ENCODE results near the gene ZNF80. TPM values are rescaled to one million over a fixed set of nuclear protein-coding genes. Genes with fewer than 3 reads are reported as not detected.
A peak's percentile ranks its signal among the peaks of the same experiment; 100 is the strongest.

Gene ZNF80
- total RNA-seq, 6 experiments from 2014 or later: not detected

GRCh38 chr3:114234745-114235144 is 2.6 kb downstream of the ZNF80 start:
- Histone ChIP-seq H3K4me3 (no peak overlapping the region), H3K4me1 (no peaks in the 10 kb centered on the region), H3K27me3 (no peaks in the 10 kb centered on the region), H3K9me3 (no peaks in the 10 kb centered on the region), H3K27ac (no peak overlapping the region), H3K36me3 (no peaks in the 10 kb centered on the region)
- ATAC-seq (no peak), DNase-seq (no peak)
- intact Hi-C loops (cut with DNase I): no loop called here
- WGBS (ENCODE audit: insufficient coverage, low coverage, low lambda C conversion rate, missing lambda C conversion rate): 60% methylated on average over 3 of the region's 3 CpGs
- TF ChIP-seq CTCF (IDR thresholded peaks at IDR 0.05) (no peak), POLR2A (IDR thresholded peaks at IDR 0.05) (no peak)

DNA sequence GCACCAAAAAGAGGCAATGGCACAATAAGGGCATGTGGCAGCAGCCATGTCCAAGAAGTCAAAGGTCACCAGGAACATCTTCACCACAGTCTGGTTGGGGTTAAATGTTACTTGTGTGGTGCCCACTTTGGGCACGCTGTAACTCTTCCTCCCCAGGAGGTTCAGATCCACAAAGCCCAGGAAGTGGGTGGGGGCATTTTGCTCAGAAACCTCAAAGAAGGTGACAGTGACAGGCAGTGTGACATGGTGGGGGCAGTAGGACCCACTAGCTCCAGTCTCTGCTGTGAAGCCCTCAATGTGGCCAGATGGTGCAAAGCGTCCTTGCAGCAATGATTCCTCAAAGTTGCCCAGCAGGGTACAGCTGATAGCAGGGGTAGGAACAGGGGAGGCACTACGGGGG is 5.8 kb downstream of the ZNF80 start:
- intact Hi-C loops (cut with DNase I): no loop called here
- Histone ChIP-seq H3K4me1 (no peaks in the 10 kb centered on the region), H3K36me3 (no peaks in the 10 kb centered on the region), H3K27me3 (no peaks in the 10 kb centered on the region), H3K9me3 (no peaks in the 10 kb centered on the region), H3K4me3 (no peak overlapping the region), H3K27ac (no peak overlapping the region)
- ATAC-seq: peak in 2 of 4 donors; percentile 19 to 40
- DNase-seq: no peak
- TF ChIP-seq POLR2A (IDR thresholded peaks at IDR 0.05) (no peak), CTCF (IDR thresholded peaks at IDR 0.05) (no peak)
- WGBS (ENCODE audit: insufficient coverage, low coverage, low lambda C conversion rate, missing lambda C conversion rate): 71% methylated on average over 1 of the region's 3 CpGs

DNA sequence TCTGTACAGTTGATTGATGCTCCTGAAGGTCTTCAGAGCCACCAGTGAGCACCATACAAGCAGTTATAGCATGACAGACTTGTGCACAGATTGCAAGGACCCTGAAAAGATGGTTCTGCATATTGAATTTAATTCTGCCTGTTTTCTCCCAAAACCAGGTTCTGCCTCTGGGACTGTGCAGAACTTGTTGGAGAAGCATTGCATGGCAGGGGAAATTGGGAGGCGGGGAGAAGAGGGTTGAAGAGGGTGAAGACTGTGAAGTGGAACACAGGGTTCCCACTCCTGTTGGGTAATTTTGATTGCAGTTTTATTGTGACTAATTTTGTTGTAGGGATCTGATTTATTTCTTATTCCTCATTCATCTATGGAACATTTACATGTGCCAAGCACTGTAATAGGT is 10.3 kb downstream of the ZNF80 start:
- no peak for ATAC-seq
- 56% methylated on average over 1 of the region's 1 CpG for WGBS (ENCODE audit: insufficient coverage, low coverage, low lambda C conversion rate, missing lambda C conversion rate)
- Histone ChIP-seq H3K36me3 (no peaks in the 10 kb centered on the region), H3K27me3 (no peaks in the 10 kb centered on the region), H3K9me3 (no peaks in the 10 kb centered on the region), H3K4me3 (no peak overlapping the region), H3K27ac (no peak overlapping the region), H3K4me1 (no peaks in the 10 kb centered on the region)
- no peak for DNase-seq
- intact Hi-C loops (cut with DNase I): no loop called here
- TF ChIP-seq POLR2A (IDR thresholded peaks at IDR 0.05): no peak
- TF ChIP-seq CTCF (IDR thresholded peaks at IDR 0.05): no peak

GRCh38 chr3:114226313-114226712 is 11.1 kb downstream of the ZNF80 start:
- no peaks in the 10 kb centered on the region for H3K9me3 ChIP-seq
- intact Hi-C loops (cut with DNase I): no loop called here
- no peaks in the 10 kb centered on the region for H3K4me1 ChIP-seq
- no peak for TF ChIP-seq CTCF (IDR thresholded peaks at IDR 0.05)
- no peak for TF ChIP-seq POLR2A (IDR thresholded peaks at IDR 0.05)
- no peaks in the 10 kb centered on the region for H3K27me3 ChIP-seq
- DNase-seq: no peak
- no peak for ATAC-seq
- 54% methylated on average over 2 of the region's 2 CpGs for WGBS (ENCODE audit: insufficient coverage, low coverage, low lambda C conversion rate, missing lambda C conversion rate)
- no peak overlapping the region for H3K4me3 ChIP-seq
- no peak overlapping the region for H3K27ac ChIP-seq
- H3K36me3 ChIP-seq: no peaks in the 10 kb centered on the region

DNA sequence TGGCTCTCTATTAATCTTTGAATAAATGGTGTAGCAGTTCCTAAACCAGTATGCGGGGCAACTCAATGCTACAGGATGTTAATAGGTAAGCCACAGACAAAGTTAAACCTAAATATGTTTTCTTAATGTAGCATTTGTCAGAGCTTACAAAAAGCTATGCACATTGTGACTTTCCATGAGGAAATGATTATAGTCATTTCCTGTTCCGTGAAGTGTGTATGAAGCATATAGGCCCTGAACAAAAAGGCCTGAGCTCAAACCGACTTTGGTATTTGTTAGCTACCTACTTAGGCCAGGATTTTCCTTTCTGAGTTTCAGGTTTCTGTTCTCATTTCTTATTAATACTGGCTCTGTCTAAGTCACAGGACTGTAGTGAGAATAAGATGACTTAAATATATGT is 14.2 kb downstream of the ZNF80 start:
- Histone ChIP-seq H3K27ac (no peak overlapping the region), H3K9me3 (no peaks in the 10 kb centered on the region), H3K4me3 (no peak overlapping the region), H3K36me3 (no peaks in the 10 kb centered on the region), H3K27me3 (no peaks in the 10 kb centered on the region), H3K4me1 (no peaks in the 10 kb centered on the region)
- DNase-seq: no peak
- intact Hi-C loops (cut with DNase I): no loop called here
- WGBS (ENCODE audit: insufficient coverage, low coverage, low lambda C conversion rate, missing lambda C conversion rate): 53% methylated on average over 3 of the region's 3 CpGs
- TF ChIP-seq CTCF (IDR thresholded peaks at IDR 0.05) (no peak), POLR2A (IDR thresholded peaks at IDR 0.05) (no peak)
- peak in 1 of 4 donors; percentile 11 for ATAC-seq

Data from right lobe of liver (tissue), 6 donors.